GM13977 (cell line): ENCODE measurements around the gene SMYD4.

Experiments
- DNase-seq: peaks from one replicate; pipeline ENCODE4 v3.0.0; 2012; ENCODE audit warnings: low spot score
- in situ Hi-C: fragments of 300-500 bp; cut with MboI; formaldehyde crosslinking; loops from one replicate; pipeline ENCODE4 v1.12.0; 2022; ENCODE audit warnings: low sequenced_read_pairs, low pct_unique_long_range_greater_than_20kb, mixed read lengths, inconsistent platforms; ENCODE audit not compliant: unreplicated experiment
- TF ChIP-seq, protein P1 (sequence below): IDR thresholded peaks from 2 replicates; pipeline ENCODE4 v1.5.1; 2012; ENCODE audit warnings: mild to moderate bottlenecking, control low read depth; ENCODE audit not compliant: insufficient read depth; ENCODE audit errors: extremely low read depth, missing control alignments

The SMYD4 gene, protein sequence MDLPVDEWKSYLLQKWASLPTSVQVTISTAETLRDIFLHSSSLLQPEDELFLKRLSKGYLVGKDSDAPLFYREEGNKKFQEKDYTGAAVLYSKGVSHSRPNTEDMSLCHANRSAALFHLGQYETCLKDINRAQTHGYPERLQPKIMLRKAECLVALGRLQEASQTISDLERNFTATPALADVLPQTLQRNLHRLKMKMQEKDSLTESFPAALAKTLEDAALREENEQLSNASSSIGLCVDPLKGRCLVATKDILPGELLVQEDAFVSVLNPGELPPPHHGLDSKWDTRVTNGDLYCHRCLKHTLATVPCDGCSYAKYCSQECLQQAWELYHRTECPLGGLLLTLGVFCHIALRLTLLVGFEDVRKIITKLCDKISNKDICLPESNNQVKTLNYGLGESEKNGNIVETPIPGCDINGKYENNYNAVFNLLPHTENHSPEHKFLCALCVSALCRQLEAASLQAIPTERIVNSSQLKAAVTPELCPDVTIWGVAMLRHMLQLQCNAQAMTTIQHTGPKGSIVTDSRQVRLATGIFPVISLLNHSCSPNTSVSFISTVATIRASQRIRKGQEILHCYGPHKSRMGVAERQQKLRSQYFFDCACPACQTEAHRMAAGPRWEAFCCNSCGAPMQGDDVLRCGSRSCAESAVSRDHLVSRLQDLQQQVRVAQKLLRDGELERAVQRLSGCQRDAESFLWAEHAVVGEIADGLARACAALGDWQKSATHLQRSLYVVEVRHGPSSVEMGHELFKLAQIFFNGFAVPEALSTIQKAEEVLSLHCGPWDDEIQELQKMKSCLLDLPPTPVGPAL

DNA sequence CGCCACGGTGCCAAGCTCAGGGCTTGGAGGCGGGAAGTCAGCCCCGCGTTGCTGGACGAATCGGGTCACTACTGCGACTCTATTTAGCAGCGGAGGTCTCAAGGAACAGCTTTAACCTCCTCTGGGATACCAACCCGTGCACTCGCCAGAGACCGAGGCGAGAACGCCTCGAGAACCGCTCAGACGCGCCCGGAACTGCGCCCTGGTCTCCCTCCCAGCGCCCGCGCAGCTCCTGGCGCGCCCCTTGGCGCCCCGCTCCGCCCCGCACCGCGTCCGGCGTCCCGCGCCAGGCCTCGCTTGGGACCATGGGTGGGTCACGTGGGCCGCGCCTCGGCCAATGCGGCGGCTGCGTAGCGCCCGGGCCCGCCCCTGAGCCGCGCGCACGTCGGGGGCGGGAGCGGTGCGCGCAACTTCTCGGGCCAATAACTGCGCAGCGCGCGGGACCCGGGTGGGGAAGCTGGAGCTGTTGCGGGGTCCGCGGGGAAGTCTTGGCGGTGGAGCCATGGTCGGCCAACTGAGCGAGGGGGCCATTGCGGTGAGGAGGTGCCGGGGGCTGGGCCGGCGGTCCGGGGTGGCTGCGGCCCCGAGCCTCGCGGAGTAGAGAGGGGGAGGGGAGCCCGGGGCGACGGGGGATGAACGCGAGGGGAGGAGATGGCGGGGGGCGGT is at the start of gene SMYD4, which contains the start of gene RPA1:
SMYD4 (minus strand) TSS at position 311 of the 666 bp plus-strand sequence. CDS start 1,908 bp downstream, outside the sequence.
RPA1 (plus strand) TSS at position 414 of the 666 bp plus-strand sequence; CDS start at position 503, 89 bp downstream.
- DNase-seq: peak; percentile 98
- in situ Hi-C loops: no loop called here
- TF ChIP-seq, protein P1, sequence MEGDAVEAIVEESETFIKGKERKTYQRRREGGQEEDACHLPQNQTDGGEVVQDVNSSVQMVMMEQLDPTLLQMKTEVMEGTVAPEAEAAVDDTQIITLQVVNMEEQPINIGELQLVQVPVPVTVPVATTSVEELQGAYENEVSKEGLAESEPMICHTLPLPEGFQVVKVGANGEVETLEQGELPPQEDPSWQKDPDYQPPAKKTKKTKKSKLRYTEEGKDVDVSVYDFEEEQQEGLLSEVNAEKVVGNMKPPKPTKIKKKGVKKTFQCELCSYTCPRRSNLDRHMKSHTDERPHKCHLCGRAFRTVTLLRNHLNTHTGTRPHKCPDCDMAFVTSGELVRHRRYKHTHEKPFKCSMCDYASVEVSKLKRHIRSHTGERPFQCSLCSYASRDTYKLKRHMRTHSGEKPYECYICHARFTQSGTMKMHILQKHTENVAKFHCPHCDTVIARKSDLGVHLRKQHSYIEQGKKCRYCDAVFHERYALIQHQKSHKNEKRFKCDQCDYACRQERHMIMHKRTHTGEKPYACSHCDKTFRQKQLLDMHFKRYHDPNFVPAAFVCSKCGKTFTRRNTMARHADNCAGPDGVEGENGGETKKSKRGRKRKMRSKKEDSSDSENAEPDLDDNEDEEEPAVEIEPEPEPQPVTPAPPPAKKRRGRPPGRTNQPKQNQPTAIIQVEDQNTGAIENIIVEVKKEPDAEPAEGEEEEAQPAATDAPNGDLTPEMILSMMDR: no peak

DNA sequence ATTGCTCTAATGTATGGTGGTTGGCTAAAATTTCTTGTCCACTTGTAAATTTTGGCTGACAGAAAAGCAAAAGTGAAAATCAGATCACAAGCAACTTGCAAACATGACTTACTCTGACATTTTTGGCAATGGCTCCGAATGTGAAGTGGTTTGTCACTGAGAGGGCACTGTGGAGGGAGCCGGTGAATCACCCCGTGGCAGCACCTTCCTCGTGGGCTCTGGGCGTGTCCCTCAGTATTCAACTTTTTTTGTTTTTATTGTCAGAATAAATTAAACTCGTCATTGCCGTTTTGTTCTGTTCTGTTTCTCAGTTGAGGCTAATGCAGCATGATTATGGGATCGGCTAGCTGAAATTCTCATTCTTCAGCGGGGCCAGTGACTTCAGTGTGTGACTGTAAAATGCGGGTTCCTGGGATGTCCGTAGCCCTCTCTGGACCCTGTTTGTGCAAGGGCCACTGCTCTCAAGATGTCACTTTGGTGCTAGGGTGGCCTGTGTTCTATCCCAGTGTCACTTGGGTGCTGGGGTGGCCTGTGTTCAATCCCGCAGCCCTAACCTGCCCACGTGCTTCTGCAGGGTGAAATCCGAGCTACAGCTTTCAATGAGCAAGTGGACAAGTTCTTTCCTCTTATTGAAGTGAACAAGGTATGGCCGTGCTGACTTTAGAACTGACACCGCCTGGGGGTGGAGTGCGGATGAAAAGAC is 48.9 kb upstream of the SMYD4 start:
- in situ Hi-C loops: no loop called here
- DNase-seq: no peak
- TF ChIP-seq, protein P1: no peak

DNA sequence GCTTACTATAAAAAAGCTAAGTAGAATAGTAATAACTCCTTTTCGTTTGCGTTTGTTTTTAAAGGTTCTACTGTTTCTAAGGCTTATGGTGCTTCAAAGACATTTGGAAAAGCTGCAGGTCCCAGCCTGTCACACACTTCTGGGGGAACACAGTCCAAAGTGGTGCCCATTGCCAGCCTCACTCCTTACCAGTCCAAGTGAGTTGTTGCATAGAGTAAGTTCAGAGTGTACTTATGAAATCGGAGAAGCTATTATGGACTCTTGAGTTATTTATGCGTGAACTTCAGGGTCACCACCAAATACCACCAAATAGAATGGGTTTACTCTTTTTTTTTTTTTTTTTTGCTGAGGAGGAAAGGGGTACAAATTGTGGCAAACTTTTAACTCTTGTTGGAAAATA is 45.9 kb upstream of the SMYD4 start:
- no peak for DNase-seq
- TF ChIP-seq, protein P1: no peak
- in situ Hi-C loops: no loop called here

DNA sequence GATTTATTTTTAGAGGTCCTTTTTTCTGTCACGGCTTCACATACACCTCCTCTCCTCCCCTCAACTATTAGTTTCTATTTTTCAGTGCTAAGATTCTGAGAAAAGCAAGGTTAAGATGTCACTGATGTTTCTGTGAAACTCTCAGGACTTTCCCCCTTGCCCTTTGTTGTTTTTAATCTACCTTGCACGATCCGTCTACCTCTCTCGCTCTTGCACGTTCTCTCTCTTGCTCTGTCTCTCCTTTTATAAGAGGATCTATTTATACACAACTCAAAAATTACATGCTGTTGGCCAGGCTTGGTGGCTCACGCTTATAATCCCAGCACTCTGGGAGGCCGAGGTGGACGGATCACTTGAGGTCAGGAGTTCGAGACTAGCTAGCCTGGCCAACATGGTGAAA is 43.7 kb upstream of the SMYD4 start:
- peak; percentile 73 for DNase-seq
- in situ Hi-C loops: no loop called here

DNA sequence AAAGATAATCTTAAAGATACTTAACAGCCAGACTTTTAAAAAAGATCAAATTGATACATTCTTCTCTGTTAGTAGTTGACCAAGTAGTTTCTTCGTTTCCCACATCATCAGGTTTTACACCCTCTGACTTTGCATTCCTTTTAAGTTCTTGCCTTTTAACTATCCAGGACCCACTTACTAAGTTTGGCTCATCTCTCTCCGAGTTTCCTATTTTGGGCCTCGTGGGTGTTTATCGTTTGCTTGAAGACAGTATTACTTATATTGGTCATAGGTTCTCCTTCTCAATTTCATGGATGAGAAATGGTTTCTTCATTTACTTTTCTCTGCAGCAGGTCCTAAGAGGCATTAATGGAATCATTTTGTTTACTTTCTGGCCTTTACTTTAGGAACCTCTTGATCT is 43.3 kb upstream of the SMYD4 start:
- in situ Hi-C loops: no loop called here
- TF ChIP-seq, protein P1: no peak
- peak; percentile 32 for DNase-seq

More for the DNA sequence above, 43.7 kb upstream of the SMYD4 start:
- TF ChIP-seq, protein P1: no peak

DNA sequence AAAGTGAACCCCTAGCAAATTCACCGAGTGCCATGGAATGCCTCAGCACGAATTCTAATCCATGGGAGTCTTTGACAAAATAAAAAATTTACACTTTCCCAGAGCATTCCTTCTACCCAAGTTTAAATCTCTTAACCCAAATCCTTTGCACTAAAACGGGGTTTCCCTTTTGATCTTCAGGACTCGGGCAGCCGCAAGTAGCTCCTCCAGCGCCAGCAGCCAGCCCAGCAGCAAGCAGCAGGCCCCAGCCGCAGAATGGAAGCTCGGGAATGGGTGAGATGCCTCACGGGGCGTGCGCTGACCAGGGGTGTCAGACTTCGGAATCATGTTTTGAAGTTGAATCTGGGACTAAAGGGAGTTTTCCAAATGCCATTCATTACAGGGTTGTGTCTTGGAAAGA is 42.6 kb upstream of the SMYD4 start:
- TF ChIP-seq, protein P1: no peak
- in situ Hi-C loops: no loop called here
- DNase-seq: no peak
